HG03159 (cell line): Measurements from ENCODE around the gene PLD1.
"Not testable (repeated sequence)": the region's sequence is repeated elsewhere in the genome, so short reads cannot be mapped to it uniquely, and the experiment has no call there.

Source experiments
- ATAC-seq: cut with Tn5 transposase; IDR thresholded peaks from one replicate; pipeline ENCODE4 v1.9.1; 2021; ENCODE audit warnings: mild to moderate bottlenecking, moderate library complexity; ENCODE audit not compliant: unreplicated experiment

The PLD1 gene

GRCh38 chr3:171640520-171641412, 169.5 kb downstream of the PLD1 start:
- ATAC-seq, result no peak

GRCh38 chr3:171636666-171637065, 173.6 kb downstream of the PLD1 start:
- no peak for ATAC-seq

- ATAC-seq, result no peak
Measured at GRCh38 chr3:171632766-171633165, 177.5 kb downstream of the PLD1 start.

GRCh38 chr3:171626799-171627198, 183.5 kb downstream of the PLD1 start:
- ATAC-seq, result not testable (repeated sequence)

- ATAC-seq, result no peak
Measured at GRCh38 chr3:171622126-171622525, 188.2 kb downstream of the PLD1 start.

- ATAC-seq, result no peak
Measured at GRCh38 chr3:171620825-171621434, 189.4 kb downstream of the PLD1 start.

GRCh38 chr3:171616798-171617197, 193.5 kb downstream of the PLD1 start:
- no peak for ATAC-seq

- ATAC-seq, result no peak
Measured at GRCh38 chr3:171615686-171616085, 194.6 kb downstream of the PLD1 start.

GRCh38 chr3:171615281-171615680, 195.0 kb downstream of the PLD1 start:
- ATAC-seq, result no peak

GRCh38 chr3:171614318-171614921, 195.9 kb downstream of the PLD1 start:
- ATAC-seq, result no peak

- no peak for ATAC-seq
Measured at GRCh38 chr3:171607452-171607851, 202.8 kb downstream of the PLD1 start.

- ATAC-seq, result no peak
Measured at GRCh38 chr3:171606151-171606751, 204.0 kb downstream of the PLD1 start.

GRCh38 chr3:171604370-171604769, 205.9 kb downstream of the PLD1 start:
- ATAC-seq, result no peak

- no peak for ATAC-seq
Measured at GRCh38 chr3:171602072-171602471, 208.2 kb downstream of the PLD1 start.

GRCh38 chr3:171600030-171600429, 210.3 kb downstream of the PLD1 start:
- ATAC-seq, result no peak

GRCh38 chr3:171598990-171599389, 211.3 kb downstream of the PLD1 start:
- ATAC-seq, result no peak

- no peak for ATAC-seq
Measured at GRCh38 chr3:171592786-171593185, 217.5 kb downstream of the PLD1 start.

- ATAC-seq, result no peak
Measured at GRCh38 chr3:171591070-171591469, 219.2 kb downstream of the PLD1 start.

GRCh38 chr3:171586274-171586673, 224.0 kb downstream of the PLD1 start:
- ATAC-seq, result no peak

- ATAC-seq, result no peak
Measured at GRCh38 chr3:171585039-171585438, 225.2 kb downstream of the PLD1 start.

- no peak for ATAC-seq
Measured at GRCh38 chr3:171584100-171584499, 226.2 kb downstream of the PLD1 start.
